Gastrocnemius medialis (tissue), 4 donors: ENCODE data around the gene PLPP1.

Experiments used
- CTCF ChIP-seq, 5 experiments: fragments of 450-650 bp in 3 of 5; fragments of 200-600 bp in 2 of 5; sonication (generic) in 2 of 5; IDR thresholded peaks in 4 of 5; conservative IDR thresholded peaks in 1 of 5; 1 replicate in 4 of 5; 2 replicates in 1 of 5; pipeline ENCODE4 v1.5.1; 2016 to 2019; ENCODE audit warnings: antibody characterized with exemption in 5 of 5, mild to moderate bottlenecking in 3 of 5, moderate library complexity in 3 of 5
- POLR2A ChIP-seq, 2 donors: fragments of 450-650 bp; IDR thresholded peaks; one replicate each; pipeline ENCODE4 v1.6.1; 2017; ENCODE audit warnings: antibody characterized with exemption in 2 of 2, mild to moderate bottlenecking in 2 of 2, moderate library complexity in 2 of 2

GRCh38 chr5:55427157-55427556 lies 107.6 kb downstream of the PLPP1 start:
- TF ChIP-seq CTCF (IDR thresholded peaks at IDR 0.05 in 4 of 5, conservative IDR thresholded peaks at IDR 0.05 in 1 of 5) (no peak), POLR2A (IDR thresholded peaks at IDR 0.05) (no peak)
